GM18517 (cell line): ENCODE measurements around the gene SNRNP48.

Experiments
- ATAC-seq: cut with Tn5 transposase; IDR thresholded peaks from one replicate; pipeline ENCODE4 v1.9.1; 2021; ENCODE audit warnings: mild to moderate bottlenecking, moderate library complexity; ENCODE audit not compliant: unreplicated experiment

The SNRNP48 gene

DNA sequence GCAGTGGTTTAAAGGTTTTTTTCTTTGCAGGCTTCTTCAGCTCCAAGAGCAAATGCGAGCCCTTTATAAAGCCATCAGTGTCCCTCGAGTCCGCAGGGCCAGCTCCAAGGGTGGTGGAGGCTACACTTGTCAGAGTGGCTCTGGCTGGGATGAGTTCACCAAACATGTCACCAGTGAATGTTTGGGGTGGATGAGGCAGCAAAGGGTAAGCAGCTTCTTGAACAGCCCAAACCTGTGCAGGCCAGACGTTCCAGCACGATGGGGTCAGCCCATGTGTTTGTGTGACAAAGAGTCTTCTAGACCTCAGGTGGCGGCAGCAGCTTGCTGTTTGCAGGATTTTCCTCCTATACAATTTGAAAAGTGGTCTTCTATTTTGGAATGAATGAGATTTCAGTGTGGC is 30.8 kb upstream of the SNRNP48 start:
- ATAC-seq, result no peak

DNA sequence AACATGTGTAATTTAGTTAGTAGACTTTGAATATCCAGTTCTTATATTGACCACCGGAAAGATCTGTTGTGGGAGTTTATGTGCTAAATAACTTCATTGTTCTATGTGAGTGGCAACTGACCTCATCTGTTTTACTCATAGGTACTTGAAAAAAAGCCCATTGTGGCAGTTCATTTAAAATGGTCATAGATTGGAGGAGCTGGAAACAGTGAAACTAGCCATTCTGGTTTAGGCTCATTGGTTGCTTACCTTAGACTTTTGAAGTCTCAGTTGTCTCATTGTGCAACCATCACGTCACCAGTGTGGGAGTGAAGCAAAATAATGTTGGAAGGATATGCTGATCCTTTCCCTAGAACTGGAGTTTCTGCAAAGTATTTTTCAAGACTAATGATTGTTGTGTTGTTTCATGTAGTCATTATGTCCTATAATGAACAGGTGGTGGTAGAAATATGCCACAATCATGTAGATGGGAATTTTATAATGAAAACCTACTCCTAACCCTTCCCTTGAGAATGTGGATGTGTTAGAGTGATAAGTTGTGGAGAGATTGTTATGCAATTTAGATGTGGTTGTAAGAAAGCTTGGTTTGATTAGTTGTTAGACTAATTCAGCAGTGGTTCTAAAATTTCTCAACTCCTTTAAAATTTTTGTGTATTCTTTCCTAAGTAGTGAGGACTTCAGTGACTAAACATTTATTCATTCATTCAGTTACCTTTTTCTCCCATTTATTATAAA is 30.2 kb upstream of the SNRNP48 start:
- ATAC-seq, result no peak

DNA sequence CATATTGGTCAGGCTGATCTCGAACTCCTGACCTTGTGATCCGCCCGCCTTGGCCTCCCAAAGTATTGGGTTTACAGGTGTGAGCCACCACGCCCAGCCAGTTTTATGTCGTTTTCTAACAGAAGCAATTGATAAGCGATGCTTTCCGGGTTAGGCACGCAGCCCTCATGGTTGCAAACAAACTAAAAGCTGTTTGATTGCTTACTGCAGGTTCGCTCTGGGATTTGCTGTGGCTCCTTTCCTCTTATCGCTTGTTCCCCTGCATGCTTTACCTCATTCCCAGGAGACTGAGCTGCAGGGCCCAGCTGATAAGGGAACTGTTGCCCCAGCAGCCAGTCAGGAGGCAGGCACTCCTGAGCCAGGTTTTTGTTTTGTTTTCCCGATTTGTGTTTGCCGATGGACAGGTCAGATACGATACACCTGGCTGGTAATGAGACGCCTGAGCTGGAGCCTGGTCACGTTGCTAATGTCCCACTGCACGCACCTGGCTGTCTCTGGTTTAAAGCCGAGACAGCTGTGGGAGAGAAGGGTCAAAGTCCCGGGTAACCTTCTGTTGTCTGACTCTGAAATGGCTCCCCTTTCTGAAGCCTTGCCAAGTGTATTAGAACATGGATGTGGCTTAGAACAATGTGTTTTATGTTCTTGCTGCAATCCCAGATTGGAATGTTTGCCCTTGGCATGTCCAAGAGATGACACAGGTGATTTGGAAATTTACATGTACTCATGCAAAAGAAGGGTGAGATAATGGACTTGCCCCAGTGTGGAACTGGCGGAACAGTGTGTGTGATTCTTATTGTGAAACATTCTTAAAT is 28.6 kb upstream of the SNRNP48 start:
- no peak for ATAC-seq

DNA sequence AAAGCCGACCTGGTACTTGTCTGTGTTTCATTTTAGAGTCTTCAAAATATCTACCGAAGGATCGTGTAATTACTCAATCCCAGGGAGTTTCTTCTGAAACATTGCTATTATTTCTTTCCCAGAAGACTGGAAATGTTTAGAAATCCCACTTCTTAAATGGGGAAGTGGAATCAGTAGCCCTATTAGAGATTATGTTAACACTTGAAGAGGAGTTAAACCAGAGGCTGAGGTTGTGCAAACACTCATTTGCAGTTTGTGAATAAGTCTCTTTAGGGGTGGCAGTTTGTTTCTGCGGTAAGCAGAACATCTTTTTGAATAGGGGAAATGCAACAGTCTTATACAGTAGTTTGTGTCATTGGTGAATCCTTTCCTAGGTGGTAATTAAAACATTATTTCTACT is 27.2 kb upstream of the SNRNP48 start:
- no peak for ATAC-seq

DNA sequence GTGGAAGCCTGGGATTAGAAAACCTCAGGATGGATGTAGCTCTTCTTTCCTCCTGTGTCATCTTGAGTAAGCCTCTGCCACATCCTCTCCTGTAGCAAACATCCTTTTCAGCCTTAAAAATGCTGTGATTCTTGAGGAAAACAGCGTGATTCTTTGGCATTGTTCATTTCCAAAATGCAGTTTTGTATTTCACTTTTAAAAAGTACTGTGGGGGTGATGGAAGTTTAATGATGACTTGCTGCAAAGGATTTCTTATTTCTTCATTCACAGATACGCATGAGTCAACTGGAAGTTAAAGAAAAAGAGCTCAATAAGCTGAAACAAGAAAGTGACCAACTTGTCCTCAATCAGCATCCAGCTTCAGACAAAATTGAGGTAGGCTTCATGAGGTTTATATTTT is 23.9 kb upstream of the SNRNP48 start:
- no peak for ATAC-seq

DNA sequence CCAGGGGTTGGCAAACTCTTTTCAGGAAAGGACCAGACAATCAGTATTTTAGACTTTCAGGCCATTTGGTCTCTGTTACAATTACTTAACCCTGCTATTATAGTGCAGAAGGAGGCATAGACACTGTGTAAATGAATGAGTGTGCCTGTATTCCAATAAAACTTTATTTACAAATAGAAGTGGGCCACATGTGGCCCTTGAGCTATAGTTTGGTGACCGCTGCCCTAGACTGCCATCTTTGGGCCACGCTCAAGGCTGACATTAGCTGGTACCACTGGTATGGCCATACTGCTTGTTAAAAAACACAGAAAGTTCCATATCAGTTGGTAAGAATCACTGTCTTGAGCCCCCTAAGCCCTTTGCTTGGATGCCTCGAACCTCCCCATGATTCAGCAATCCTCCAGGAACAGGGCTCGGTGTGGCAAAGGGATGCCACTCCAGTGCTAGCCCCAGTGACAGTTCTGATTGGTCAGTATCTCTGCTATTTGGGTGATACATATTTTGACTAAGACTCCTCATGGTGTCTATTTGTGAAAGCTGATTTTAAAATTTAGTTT is 23.3 kb upstream of the SNRNP48 start:
- no peak for ATAC-seq

DNA sequence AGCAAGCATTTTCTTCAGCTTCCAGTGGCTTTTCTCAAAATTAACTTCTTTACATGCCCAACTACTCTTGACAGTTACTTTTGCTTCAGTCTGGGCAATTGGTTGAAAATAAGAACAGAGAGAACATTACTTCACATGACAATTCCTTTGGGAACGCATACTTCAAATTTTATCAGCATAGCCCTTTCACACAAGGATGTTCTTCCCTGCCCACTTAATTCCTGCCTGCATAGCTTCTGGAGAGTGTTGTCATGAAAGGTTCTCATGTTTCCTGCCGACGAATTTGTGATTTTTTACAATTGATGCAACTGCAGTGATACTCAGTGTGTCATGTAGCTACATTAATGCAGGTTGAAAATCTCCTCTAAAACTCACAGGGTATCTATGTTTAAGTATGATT is 22.0 kb upstream of the SNRNP48 start:
- ATAC-seq, result no peak

DNA sequence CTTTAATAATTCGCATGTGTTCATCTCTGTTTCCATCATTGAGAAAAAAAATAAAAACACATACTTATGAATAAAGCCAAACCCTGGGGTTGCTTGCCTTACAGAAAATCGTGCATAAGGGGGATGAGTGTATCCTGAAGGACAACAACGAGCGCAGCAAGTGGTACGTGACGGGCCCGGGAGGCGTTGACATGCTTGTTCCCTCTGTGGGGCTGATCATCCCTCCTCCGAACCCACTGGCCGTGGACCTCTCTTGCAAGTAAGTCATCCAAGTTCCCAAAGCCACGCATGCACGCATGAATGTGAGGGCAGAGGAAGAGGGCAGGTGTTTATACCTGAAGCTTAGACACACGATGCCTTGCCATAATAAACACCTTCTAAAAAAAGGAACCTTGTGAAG is 20.9 kb upstream of the SNRNP48 start:
- no peak for ATAC-seq

DNA sequence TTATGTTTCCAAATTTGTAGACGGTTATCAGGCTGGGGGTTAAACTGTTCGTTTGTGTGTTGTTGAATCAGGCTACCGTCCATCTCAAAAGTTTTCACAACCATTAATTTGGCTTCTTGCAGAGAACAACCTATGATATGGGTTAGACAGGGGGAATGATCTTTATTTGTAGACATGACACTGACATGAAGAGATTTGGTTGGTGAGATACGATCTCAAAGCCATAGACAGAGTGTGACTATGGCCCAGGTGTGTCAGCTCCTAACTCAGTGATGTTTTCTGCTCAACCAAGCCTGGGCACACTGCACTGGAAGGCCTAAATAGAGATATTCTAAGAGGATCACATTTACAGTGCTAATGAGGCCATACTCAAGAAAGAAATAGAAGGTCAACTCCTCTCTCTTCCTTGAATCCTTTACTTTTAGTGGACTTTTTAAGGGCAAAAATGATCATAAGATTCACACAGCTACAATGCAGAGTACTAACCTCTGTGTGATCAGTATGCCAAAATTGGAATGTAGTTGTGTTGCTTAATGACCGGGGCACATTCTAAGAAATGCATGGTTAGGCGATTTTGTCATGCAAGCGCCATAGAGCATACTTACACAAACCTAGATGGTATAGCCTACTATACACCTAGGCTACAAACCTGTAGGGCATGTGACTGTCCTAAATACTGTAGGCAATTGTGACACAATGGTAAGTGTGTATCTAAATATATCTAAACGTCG is 17.6 kb upstream of the SNRNP48 start:
- ATAC-seq, result no peak

DNA sequence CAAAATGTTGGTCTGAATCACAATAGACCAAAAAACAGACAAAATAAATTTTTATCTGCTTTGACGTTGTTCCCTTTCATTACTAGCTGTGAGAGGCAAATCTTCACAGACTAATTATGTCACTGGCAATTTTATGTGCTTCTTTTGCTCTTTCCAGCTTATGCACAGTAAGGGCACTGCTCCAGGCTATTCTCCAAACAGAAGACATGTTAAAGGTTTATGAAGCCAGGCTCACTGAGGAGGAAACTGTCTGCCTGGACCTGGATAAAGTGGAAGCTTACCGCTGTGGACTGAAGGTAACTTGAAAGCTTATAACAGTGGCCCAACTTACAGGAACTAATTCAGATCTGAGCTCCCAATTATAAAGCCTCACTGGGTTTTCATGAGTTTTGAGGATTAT is 15.5 kb upstream of the SNRNP48 start:
- ATAC-seq, result no peak

DNA sequence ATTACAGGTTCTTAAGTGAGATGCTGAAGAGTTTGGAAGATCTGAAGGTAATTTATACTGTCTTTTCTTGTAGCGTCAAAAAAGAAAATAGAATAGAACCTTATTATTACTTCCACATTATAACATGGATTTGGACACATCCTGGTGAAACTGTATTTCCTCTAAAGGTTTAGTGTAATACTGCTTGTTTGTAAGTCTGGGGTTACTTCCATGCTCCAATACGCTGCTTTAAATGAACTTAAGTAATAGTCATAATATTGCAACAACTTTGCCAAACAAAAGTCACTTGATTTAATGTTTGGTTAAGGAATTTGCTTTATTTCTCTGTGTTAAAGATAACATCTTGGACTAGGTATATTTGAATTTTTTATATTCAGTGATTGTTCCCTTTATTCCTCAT is 11.5 kb upstream of the SNRNP48 start:
- no peak for ATAC-seq

DNA sequence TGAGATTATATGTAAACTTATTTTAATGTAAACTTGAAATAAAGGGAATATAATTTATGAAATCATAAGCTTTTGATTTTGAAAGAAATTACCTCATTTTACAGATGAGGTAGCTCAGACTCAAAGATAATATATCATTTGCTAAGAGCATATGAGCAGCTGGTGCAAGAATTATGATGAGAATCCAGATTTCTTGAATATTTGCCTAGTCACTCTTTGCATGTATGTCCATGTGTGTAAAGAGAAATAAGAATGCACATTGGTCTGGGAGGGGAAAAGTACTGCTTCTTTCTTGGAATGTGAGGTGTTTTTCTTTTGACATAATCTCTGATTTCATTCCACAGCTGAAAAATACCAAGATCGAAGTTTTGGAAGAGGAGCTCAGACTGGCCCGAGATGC is 11.1 kb upstream of the SNRNP48 start:
- ATAC-seq, result no peak

DNA sequence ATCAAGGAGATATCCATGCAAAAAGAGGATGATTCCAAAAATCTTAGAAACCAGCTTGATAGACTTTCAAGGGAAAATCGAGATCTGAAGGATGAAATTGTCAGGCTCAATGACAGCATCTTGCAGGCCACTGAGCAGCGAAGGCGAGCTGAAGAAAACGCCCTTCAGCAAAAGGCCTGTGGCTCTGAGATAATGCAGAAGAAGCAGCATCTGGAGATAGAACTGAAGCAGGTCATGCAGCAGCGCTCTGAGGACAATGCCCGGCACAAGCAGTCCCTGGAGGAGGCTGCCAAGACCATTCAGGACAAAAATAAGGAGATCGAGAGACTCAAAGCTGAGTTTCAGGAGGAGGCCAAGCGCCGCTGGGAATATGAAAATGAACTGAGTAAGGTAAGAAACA is 10.1 kb upstream of the SNRNP48 start:
- no peak for ATAC-seq

DNA sequence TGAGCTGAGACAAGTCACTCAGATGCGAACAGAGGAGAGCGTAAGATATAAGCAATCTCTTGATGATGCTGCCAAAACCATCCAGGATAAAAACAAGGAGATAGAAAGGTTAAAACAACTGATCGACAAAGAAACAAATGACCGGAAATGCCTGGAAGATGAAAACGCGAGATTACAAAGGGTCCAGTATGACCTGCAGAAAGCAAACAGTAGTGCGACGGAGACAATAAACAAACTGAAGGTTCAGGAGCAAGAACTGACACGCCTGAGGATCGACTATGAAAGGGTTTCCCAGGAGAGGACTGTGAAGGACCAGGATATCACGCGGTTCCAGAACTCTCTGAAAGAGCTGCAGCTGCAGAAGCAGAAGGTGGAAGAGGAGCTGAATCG is 9.5 kb upstream of the SNRNP48 start:
- no peak for ATAC-seq

DNA sequence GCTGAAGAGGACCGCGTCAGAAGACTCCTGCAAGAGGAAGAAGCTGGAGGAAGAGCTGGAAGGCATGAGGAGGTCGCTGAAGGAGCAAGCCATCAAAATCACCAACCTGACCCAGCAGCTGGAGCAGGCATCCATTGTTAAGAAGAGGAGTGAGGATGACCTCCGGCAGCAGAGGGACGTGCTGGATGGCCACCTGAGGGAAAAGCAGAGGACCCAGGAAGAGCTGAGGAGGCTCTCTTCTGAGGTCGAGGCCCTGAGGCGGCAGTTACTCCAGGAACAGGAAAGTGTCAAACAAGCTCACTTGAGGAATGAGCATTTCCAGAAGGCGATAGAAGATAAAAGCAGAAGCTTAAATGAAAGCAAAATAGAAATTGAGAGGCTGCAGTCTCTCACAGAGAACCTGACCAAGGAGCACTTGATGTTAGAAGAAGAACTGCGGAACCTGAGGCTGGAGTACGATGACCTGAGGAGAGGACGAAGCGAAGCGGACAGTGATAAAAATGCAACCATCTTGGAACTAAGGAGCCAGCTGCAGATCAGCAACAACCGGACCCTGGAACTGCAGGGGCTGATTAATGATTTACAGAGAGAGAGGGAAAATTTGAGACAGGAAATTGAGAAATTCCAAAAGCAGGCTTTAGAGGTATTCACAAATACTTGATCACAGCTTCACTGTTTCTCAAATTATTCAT is 8.9 kb upstream of the SNRNP48 start:
- ATAC-seq, result no peak

DNA sequence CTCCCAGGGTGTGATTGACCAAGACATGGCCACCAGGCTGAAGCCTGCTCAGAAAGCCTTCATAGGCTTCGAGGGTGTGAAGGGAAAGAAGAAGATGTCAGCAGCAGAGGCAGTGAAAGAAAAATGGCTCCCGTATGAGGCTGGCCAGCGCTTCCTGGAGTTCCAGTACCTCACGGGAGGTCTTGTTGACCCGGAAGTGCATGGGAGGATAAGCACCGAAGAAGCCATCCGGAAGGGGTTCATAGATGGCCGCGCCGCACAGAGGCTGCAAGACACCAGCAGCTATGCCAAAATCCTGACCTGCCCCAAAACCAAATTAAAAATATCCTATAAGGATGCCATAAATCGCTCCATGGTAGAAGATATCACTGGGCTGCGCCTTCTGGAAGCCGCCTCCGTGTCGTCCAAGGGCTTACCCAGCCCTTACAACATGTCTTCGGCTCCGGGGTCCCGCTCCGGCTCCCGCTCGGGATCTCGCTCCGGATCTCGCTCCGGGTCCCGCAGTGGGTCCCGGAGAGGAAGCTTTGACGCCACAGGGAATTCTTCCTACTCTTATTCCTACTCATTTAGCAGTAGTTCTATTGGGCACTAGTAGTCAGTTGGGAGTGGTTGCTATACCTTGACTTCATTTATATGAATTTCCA is 4.6 kb upstream of the SNRNP48 start:
- ATAC-seq, result no peak

DNA sequence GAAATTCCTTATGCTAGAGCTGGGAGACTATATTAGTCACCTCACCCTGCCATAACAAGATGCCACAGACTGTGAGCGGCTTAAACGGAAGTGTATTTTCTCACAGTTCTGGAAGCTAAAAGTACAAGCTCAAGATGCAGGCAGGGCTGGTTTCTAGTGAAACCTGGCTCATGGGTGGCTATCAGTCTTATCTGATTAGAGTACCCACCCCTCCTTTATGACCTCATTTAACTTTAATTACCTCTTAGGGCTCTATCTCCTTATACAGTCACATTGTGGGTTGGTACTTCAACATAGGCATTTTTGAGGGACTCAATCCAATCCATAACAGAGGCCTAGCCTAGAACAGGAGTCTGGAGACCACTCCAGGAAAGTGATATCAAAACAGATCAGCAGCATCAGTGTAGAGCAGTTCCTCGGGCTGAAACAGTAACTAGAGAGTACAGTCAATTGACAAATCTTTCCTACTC is 2.3 kb upstream of the SNRNP48 start:
- no peak for ATAC-seq

DNA sequence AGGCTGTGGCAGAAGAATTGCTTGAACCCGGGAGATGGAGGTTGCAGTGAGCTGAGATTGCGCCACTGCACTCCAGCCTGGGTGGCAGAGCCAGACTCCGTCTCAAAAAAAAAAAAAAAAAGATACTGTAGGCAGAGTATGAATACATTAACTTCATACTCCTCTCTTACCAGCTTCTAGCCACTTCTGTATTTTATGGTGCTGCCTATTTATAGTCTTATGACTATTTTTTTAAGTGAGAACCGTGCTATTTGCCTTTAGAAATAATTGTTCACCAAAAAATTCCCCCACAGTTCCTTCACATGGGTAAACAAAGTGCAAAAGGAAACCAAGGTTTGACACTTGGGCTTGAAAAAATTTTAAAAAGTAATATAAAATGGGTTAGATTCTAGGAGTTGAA is 1.5 kb upstream of the SNRNP48 start:
- no peak for ATAC-seq

DNA sequence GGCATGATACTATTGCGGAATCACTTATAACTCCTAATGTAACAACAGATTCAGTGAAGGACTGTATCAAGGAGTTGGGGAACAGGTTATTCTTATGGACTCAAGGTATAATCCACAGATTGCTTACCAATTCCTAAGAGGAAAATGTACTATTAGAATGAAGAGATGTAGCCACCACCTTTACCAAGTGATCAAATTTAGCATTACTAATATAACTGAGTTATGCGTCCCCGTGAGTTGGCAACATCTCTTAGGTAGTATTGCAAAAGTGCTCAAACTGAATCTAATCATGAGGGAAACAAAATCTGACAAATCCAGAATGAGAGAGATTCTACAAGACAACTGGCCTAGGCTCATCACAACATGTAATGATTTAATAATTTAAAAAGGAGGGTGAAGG is 777 bp upstream of the SNRNP48 start:
- no peak for ATAC-seq

DNA sequence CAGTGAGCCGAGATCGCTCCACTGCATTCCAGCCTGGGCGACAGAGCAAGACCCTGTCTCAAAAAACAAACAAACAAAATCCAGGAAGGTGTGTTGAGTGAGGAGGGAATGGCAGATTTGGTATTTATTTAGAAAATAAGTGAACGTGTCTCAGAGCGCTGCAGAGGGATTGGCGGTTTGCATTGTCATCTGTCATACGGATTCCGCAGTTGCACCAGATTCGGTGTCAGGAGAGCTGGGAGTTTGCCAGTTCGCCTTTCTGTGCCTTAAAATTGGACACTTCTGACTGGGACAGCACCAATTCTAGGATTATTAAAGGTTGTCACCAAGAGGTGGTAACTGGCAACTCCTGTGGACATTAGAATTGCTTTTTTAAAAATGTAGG is 912 bp downstream of the SNRNP48 start:
- ATAC-seq, result no peak
